HUES64 (cell line): ENCODE data around the gene FREM2.

Source experiments
- H3K27ac ChIP-seq: 2 replicates; pipeline ENCODE4 v1.7.0; 2013; ENCODE audit warnings: low read depth, low read length, inconsistent platforms
- H3K27me3 ChIP-seq: 2 replicates; pipeline ENCODE4 v1.6.1; 2013; ENCODE audit warnings: mild to moderate bottlenecking, low read length; ENCODE audit not compliant: insufficient read depth
- H3K36me3 ChIP-seq: 2 replicates; pipeline ENCODE4 v1.6.1; 2013; ENCODE audit warnings: mild to moderate bottlenecking, low read length; ENCODE audit not compliant: insufficient read depth
- H3K4me1 ChIP-seq: 2 replicates; pipeline ENCODE4 v1.6.1; 2013; ENCODE audit warnings: mild to moderate bottlenecking, low read length, moderate library complexity; ENCODE audit not compliant: insufficient read depth
- H3K4me3 ChIP-seq: 2 replicates; pipeline ENCODE4 v1.5.1; 2013; ENCODE audit warnings: mild to moderate bottlenecking, low read length, moderate library complexity
- H3K9ac ChIP-seq: 2 replicates; pipeline ENCODE4 v1.6.1; 2013; ENCODE audit warnings: mild to moderate bottlenecking, low read depth, low read length
- H3K9me3 ChIP-seq: 2 replicates; pipeline ENCODE4 v1.6.1; 2013; ENCODE audit warnings: low read depth, low read length; ENCODE audit not compliant: insufficient read depth
- WGBS: fragments of 150-250, 120-280 bp; methylation state at CpG from one replicate; pipeline ENCODE4 v1.1.7; 2013; ENCODE audit warnings: missing lambda C conversion rate; 5-methylcytosine and 5-hydroxymethylcytosine counted together

The FREM2 gene

GRCh38 chr13:38830442-38831045, 143.7 kb downstream of the FREM2 start:
- Histone ChIP-seq H3K27ac (no peak overlapping the region), H3K9me3 (no peaks in the 10 kb centered on the region), H3K27me3 (no peaks in the 10 kb centered on the region), H3K4me1 (0 out of 2 replicates have a peak, but pooled peaks cover 8% of the 10 kb centered on the region), H3K9ac (no peak overlapping the region), H3K4me3 (no peak overlapping the region), H3K36me3 (no peaks in the 10 kb centered on the region)
- 94% methylated on average over 8 of the region's 8 CpGs for WGBS

- 96% methylated on average over 1 of the region's 1 CpG for WGBS
- Histone ChIP-seq H3K36me3 (no peaks in the 10 kb centered on the region), H3K27ac (no peak overlapping the region), H3K4me3 (no peak overlapping the region), H3K4me1 (no peaks in the 10 kb centered on the region), H3K9me3 (no peaks in the 10 kb centered on the region), H3K9ac (no peak overlapping the region), H3K27me3 (no peaks in the 10 kb centered on the region)
Observed at GRCh38 chr13:38844581-38844980, 157.7 kb downstream of the FREM2 start.

- WGBS: 97% methylated on average over 6 of the region's 7 CpGs
Observed at GRCh38 chr13:38848360-38848759, 161.5 kb downstream of the FREM2 start.

GRCh38 chr13:38849315-38849714, 162.4 kb downstream of the FREM2 start:
- no peak overlapping the region for H3K9ac ChIP-seq
- peaks cover 12% of the 10 kb centered on the region; the same call in 1 of the 2 replicates for H3K36me3 ChIP-seq
- H3K4me3 ChIP-seq: no peak overlapping the region
- 91% methylated on average over 4 of the region's 4 CpGs for WGBS
- H3K27ac ChIP-seq: no peak overlapping the region
- no peaks in the 10 kb centered on the region for H3K4me1 ChIP-seq
- H3K9me3 ChIP-seq: no peaks in the 10 kb centered on the region
- no peaks in the 10 kb centered on the region for H3K27me3 ChIP-seq

More at GRCh38 chr13:38848360-38848759, 161.5 kb downstream of the FREM2 start:
- Histone ChIP-seq H3K9ac (no peak overlapping the region), H3K9me3 (no peaks in the 10 kb centered on the region), H3K4me3 (no peak overlapping the region), H3K4me1 (no peaks in the 10 kb centered on the region), H3K27ac (no peak overlapping the region), H3K36me3 (peaks cover 12% of the 10 kb centered on the region; the same call in 1 of the 2 replicates), H3K27me3 (no peaks in the 10 kb centered on the region)

- Histone ChIP-seq H3K9ac (no peak overlapping the region), H3K36me3 (peaks cover 12% of the 10 kb centered on the region; the same call in 1 of the 2 replicates), H3K27me3 (no peaks in the 10 kb centered on the region), H3K27ac (no peak overlapping the region), H3K9me3 (no peaks in the 10 kb centered on the region), H3K4me1 (no peaks in the 10 kb centered on the region), H3K4me3 (no peak overlapping the region)
- 93% methylated on average over 5 of the region's 5 CpGs for WGBS
Observed at GRCh38 chr13:38850868-38851626, 164.2 kb downstream of the FREM2 start.

GRCh38 chr13:38854226-38854625, 167.3 kb downstream of the FREM2 start:
- H3K27me3 ChIP-seq: no peaks in the 10 kb centered on the region
- peaks cover 12% of the 10 kb centered on the region; the same call in 1 of the 2 replicates for H3K36me3 ChIP-seq
- H3K9ac ChIP-seq: no peak overlapping the region
- WGBS: 88% methylated on average over 2 of the region's 3 CpGs
- H3K4me3 ChIP-seq: no peak overlapping the region
- H3K27ac ChIP-seq: no peak overlapping the region
- H3K4me1 ChIP-seq: no peaks in the 10 kb centered on the region; the same call in 1 of the 2 replicates
- no peaks in the 10 kb centered on the region for H3K9me3 ChIP-seq

- 87% methylated on average over 4 of the region's 4 CpGs for WGBS
- H3K4me1 ChIP-seq: no peaks in the 10 kb centered on the region; the same call in 1 of the 2 replicates
- H3K4me3 ChIP-seq: no peak overlapping the region
- no peak overlapping the region for H3K27ac ChIP-seq
- peaks cover 6% of the 10 kb centered on the region; the same call in 1 of the 2 replicates for H3K36me3 ChIP-seq
- H3K9ac ChIP-seq: no peak overlapping the region
- H3K27me3 ChIP-seq: no peaks in the 10 kb centered on the region
- no peaks in the 10 kb centered on the region for H3K9me3 ChIP-seq
Observed at GRCh38 chr13:38856065-38856464, 169.2 kb downstream of the FREM2 start.

- Histone ChIP-seq H3K27me3 (no peaks in the 10 kb centered on the region), H3K36me3 (peaks cover 4% of the 10 kb centered on the region), H3K4me3 (no peak overlapping the region), H3K27ac (no peak overlapping the region), H3K9ac (no peak overlapping the region), H3K9me3 (no peaks in the 10 kb centered on the region), H3K4me1 (no peaks in the 10 kb centered on the region)
- 92% methylated on average over 2 of the region's 2 CpGs for WGBS
Observed at GRCh38 chr13:38862443-38862842, 175.6 kb downstream of the FREM2 start.

- H3K9ac ChIP-seq: no peak overlapping the region
- H3K9me3 ChIP-seq: no peaks in the 10 kb centered on the region
- 100% methylated on average over 3 of the region's 3 CpGs for WGBS
- no peaks in the 10 kb centered on the region for H3K27me3 ChIP-seq
- no peak overlapping the region for H3K27ac ChIP-seq
- no peaks in the 10 kb centered on the region for H3K4me1 ChIP-seq
- H3K36me3 ChIP-seq: peaks cover 4% of the 10 kb centered on the region
- H3K4me3 ChIP-seq: no peak overlapping the region
Observed at GRCh38 chr13:38863536-38863935, 176.7 kb downstream of the FREM2 start.

- H3K27me3 ChIP-seq: no peaks in the 10 kb centered on the region
- WGBS: 72% methylated on average over 1 of the region's 1 CpG
- no peaks in the 10 kb centered on the region for H3K9me3 ChIP-seq
- H3K9ac ChIP-seq: no peak overlapping the region
- H3K27ac ChIP-seq: no peak overlapping the region
- peaks cover 1% of the 10 kb centered on the region; the same call in 1 of the 2 replicates for H3K36me3 ChIP-seq
- no peak overlapping the region for H3K4me3 ChIP-seq
- H3K4me1 ChIP-seq: no peaks in the 10 kb centered on the region
Observed at GRCh38 chr13:38866649-38867048, 179.8 kb downstream of the FREM2 start.

GRCh38 chr13:38868399-38868798, 181.5 kb downstream of the FREM2 start:
- WGBS: 86% methylated on average over 3 of the region's 3 CpGs
- no peak overlapping the region for H3K27ac ChIP-seq
- no peaks in the 10 kb centered on the region for H3K27me3 ChIP-seq
- H3K4me3 ChIP-seq: no peak overlapping the region
- peaks cover 3% of the 10 kb centered on the region; the same call in 1 of the 2 replicates for H3K4me1 ChIP-seq
- H3K9ac ChIP-seq: no peak overlapping the region
- no peaks in the 10 kb centered on the region for H3K9me3 ChIP-seq
- no peaks in the 10 kb centered on the region for H3K36me3 ChIP-seq
